Right kidney (tissue), 1 donor: ENCODE results near the gene PLXND1.
"Not testable (repeated sequence)": the region's sequence is repeated elsewhere in the genome, so short reads cannot be mapped to it uniquely, and the experiment has no call there.

Experiments
- DNase-seq: peaks from one replicate; pipeline ENCODE4 v3.0.0-alpha.2; 2016

Gene PLXND1

DNA sequence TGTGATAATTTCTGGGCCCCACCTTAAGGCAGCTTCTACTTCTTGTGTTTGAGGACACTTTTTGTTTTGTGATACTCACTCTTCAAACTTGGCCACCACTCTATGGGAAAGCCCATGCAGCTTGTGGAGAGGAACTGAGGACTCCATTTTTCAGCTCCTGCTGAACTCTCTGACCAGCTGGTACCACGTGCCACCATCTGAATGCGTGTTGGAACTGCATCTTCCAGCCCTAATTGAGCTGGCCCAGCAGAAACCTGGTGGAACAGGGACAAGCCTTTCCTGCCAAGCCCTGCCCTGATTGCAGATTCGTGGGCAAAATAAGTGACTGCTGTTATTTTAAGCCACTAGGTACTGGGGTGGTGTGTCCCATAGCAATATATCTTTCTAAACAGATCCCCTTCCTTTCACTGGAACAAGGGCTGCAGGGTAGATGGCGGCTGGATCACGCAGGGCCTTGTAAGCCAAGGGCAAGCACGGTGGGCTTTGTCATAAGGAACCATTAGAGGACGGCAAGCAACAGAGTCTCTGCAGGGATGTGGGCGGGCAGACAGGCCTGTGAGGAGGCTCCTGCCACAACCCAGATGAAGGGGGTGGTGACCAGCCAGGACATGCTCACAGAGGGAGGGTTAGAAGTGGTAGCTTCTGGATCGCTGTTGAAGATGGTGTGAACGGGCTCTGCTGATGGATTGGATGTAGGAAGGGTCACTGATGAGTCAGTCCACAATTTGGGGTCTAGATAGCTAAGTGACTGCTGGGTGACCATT is 54.0 kb downstream of the PLXND1 start:
- no peak for DNase-seq

DNA sequence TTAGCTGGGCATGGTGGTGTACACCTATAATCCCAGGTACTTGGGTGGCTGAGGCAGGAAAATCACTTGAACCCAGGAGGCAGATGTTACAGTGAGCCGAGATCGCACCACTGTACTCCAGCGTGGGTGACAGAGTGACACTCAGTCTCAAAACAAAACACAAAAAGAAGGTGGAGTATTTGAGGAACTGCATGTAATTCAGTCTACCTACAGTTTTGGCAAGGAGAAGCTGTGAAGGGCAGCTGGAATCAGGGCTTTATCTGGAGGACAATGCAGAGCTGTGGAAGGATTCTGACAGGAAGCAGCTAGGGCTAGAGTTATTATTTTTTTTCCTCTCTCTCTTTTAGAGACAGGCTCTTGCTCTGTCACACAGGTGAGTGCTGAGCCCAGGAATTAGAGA is 56.7 kb downstream of the PLXND1 start:
- no peak for DNase-seq

GRCh38 chr3:129549006-129549800 is 57.3 kb downstream of the PLXND1 start:
- no peak for DNase-seq

GRCh38 chr3:129548104-129548965 is 58.1 kb downstream of the PLXND1 start:
- no peak for DNase-seq

DNA sequence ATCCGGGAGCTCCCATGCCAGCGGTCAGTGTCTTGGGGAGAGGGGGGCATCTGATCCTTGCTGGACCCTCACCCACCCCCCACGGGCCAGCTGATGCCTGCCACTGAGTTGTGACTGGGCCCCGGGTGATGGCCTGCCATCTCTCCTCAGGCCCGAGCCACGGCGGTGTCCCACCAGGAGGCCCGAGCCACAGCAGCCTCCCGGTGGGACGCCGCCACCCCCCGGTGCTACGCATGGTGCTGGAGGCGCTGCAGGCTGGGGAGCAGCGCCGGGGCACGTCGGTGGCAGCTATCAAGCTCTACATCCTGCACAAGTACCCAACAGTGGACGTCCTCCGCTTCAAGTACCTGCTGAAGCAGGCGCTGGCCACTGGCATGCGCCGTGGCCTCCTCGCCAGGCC is 59.2 kb downstream of the PLXND1 start:
- DNase-seq, result no peak

DNA sequence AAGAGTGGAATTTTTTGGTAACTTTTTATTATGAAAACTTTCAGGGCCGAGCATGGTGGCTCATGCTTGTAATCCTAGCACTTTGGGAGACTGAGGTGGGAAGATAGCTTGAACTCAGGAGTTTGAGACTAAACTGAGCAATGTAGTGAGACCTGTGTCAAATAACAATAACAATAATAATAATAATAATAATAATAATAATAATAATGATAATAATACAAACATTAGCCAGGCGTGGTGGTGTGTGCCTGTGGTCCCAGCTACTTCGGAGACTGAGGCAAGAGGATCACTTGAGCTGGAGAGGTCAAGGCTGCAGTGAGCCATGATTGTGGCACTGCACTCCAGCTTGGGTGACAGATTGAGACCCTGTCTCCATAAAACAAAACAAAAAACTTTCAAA is 60.5 kb downstream of the PLXND1 start:
- not testable (repeated sequence) for DNase-seq

- no peak for DNase-seq
Measured at GRCh38 chr3:129543999-129544398, 62.5 kb downstream of the PLXND1 start.

DNA sequence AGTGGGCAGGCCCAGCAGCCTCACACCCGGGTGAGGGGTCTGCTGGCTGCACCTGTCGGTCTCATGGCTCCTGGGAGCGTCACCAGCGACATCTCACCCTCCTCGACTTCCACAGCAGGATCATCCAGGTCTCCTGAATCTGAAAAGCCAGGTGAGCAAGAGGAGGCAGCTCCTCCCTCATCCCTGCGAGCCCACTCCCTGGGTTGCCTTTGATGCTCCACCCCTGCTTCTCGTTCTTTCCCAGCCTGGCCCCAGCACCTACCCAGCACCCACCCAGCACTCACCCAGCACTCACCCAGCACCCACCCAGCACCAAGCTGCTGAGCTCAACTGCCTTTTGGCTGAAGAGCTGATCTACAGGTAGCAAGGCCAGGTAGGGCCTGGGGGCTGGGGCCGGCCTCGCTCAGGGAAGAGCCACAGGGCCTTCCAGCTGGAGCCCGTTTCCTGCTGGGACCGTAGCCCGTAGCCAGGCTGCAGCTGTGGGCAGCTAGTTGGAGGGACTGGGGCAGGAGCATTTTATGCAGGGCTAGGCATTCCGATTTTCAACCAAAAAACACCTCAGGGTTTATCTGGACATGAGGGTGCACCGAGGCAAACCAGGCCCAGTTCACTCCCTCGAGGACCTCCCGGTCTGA is 63.2 kb downstream of the PLXND1 start, which contains the start of gene H1-8:
Gene H1-8 (plus strand): TSS at position 20 of the 635 bp plus-strand sequence. CDS start 44 bp downstream, at position 64.
- DNase-seq, result no peak

- no peak for DNase-seq
Measured at GRCh38 chr3:129542747-129543146, 63.7 kb downstream of the PLXND1 start.

DNA sequence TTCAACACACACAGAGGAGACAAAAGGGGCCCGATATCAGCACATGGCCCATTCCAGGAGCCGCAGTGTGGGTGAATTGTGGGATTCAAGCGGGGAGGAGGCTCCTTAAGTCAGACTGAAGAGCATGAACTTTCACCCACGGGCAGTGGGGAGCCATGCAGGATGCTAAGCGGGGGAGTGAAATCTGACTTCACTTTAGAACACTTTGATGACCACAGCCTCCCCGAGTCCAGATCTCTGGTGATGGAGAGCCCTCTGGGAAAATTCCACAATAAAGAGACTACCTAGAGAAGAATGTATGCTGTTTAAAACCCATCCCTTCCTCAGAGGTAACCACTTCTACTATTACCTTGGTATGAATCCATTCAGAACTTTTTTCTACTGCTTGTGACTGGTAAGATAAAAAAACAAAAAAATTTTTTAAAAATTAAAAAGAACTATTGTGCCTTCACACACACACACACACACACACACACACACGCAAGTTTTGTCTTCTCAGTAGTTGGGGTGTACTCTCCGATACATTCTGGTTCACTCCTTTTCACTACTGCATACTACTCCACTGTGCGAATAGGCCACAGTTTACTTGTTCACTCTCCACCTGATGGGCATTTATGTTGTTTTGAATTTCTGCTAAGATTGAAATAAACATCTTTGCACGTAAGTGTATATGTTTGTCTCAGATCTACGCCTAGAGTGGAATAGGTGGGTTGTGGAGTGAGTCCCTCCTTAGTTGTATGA is 65.5 kb downstream of the PLXND1 start:
- no peak for DNase-seq

DNA sequence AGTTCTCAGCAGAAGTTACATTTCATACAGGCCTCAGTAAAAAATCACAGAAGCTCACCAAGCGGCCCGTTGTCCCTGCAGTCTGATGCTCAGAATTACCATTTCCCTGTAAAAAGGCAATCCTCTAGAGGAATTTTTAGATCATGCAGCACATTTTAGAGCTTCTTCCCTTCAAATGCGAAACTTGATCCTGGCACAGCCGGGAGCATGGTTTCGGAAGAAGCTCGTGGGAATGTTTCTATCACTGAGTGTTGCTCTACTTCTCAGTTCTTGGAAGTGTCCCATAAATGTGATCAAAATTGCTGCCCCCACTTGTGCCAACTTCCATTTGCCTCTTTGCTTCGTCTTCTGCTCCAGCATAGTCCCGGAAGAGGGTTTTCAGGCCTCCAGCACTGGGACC is 67.3 kb downstream of the PLXND1 start:
- no peak for DNase-seq

GRCh38 chr3:129536804-129537203 is 69.7 kb downstream of the PLXND1 start:
- no peak for DNase-seq

GRCh38 chr3:129536374-129536667 is 70.2 kb downstream of the PLXND1 start:
- no peak for DNase-seq

DNA sequence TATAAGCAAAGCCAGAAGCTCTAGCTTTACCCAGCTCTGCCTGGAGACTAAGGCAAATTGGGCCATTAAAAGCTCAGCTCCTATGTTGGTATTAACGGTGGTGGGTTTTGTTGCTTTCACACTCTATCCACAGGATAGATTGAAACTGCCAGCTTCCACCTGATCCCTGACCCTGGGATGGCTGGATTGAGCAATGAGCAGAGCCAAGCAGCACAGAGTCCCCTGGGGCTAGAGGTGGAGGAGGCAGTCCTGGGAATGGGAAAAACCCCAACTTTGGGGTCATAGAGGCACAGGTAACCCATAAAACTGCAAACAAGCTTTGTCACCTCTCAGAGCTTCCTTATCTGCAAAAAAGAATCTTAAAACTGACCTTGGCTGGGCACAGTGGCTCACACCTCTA is 71.4 kb downstream of the PLXND1 start:
- no peak for DNase-seq

DNA sequence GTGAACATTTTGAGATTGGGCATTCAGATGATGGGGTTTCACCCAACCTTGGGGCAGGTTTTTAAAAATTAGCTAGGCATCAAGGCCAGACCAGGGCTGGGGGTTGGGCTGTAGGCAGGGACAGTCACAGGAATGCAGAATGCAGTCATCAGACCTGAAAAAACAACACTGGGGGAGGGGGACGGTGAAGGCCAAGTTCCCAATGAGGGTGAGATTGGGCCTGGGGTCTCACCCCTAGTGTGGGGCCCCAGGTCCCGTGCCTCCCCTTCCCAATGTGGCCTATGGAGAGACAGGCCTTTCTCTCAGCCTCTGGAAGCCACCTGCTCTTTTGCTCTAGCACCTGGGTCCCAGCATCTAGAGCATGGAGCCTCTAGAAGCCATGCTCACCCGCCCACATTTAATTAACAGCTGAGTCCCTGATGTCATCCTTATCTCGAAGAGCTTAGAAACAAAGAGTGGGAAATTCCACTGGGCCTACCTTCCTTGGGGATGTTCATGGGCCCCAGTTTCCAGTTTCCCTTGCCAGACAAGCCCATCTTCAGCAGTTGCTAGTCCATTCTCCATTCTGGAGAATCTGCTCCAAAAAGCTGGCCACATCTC is 71.9 kb downstream of the PLXND1 start:
- peak; percentile 49 for DNase-seq

DNA sequence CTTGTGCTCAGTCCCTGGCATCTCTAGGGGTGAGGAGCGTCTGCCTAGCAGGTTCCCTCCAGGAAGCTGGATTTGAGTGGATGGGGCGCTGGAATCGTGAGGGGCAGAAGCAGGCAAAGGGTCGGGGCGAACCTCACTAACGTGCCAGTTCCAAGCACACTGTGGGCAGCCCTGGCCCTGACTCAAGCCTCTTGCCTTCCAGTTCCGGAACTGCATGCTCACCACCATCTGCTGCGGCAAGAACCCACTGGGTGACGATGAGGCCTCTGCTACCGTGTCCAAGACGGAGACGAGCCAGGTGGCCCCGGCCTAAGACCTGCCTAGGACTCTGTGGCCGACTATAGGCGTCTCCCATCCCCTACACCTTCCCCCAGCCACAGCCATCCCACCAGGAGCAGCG is 73.1 kb downstream of the PLXND1 start:
- no peak for DNase-seq

- no peak for DNase-seq
Measured at GRCh38 chr3:129532261-129532660, 74.2 kb downstream of the PLXND1 start.

DNA sequence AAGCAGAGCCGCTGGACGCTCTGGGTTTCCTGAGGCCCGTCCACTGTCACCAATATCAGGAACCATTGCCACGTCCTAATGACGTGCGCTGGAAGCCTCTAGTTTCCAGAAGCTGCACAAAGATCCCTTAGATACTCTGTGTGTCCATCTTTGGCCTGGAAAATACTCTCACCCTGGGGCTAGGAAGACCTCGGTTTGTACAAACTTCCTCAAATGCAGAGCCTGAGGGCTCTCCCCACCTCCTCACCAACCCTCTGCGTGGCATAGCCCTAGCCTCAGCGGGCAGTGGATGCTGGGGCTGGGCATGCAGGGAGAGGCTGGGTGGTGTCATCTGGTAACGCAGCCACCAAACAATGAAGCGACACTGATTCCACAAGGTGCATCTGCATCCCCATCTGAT is 74.8 kb downstream of the PLXND1 start:
- DNase-seq, result no peak

- DNase-seq, result no peak
Measured at GRCh38 chr3:129530821-129531220, 75.7 kb downstream of the PLXND1 start.

DNA sequence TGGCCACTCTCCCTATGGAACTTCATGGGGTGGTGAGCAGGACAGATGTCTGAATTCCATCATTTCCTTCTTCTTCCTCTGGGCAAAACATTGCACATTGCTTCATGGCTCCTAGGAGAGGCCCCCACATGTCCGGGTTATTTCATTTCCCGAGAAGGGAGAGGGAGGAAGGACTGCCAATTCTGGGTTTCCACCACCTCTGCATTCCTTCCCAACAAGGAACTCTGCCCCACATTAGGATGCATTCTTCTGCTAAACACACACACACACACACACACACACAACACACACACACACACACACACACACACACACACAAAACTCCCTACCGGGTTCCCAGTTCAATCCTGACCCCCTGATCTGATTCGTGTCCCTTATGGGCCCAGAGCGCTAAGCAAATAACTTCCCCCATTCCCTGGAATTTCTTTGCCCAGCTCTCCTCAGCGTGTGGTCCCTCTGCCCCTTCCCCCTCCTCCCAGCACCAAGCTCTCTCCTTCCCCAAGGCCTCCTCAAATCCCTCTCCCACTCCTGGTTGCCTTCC is 76.2 kb downstream of the PLXND1 start:
- peak; percentile 55 for DNase-seq
